VCaP (cell line): Measurements from ENCODE around the gene RAP1GDS1.
"Not testable (repeated sequence)": the region's sequence is repeated elsewhere in the genome, so short reads cannot be mapped to it uniquely, and the experiment has no call there.

Source experiments
- H3K27ac ChIP-seq: fragments of 450-650 bp; 2 replicates; pipeline ENCODE4 v1.5.1; 2017
- TF ChIP-seq, protein P1 (sequence below): fragments of 450-650 bp; conservative IDR thresholded peaks from 2 replicates; pipeline ENCODE4 v1.5.1; 2017; ENCODE audit warnings: mild to moderate bottlenecking, moderate library complexity

RAP1GDS1 gene

DNA sequence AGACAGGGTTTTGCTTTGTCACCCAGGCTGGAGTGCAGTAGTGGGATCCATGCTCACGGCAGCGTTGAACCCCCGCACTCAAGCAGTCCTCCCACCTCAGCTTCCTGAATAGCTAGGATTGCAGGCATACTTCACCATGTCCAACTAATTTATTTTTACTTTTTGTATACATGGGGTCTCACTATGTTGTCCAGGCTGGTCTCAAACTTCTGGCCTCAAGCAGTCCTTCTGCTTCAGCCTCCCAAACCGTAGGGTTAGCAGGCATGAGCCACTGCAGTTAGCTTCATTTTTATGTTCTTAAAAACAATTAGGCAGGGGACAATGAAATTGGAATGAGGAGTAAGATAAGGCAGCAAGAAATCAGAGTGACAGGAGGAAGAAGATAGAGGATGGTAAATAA, 50.5 kb downstream of the RAP1GDS1 start:
- no peak overlapping the region for H3K27ac ChIP-seq
- TF ChIP-seq, protein P1, sequence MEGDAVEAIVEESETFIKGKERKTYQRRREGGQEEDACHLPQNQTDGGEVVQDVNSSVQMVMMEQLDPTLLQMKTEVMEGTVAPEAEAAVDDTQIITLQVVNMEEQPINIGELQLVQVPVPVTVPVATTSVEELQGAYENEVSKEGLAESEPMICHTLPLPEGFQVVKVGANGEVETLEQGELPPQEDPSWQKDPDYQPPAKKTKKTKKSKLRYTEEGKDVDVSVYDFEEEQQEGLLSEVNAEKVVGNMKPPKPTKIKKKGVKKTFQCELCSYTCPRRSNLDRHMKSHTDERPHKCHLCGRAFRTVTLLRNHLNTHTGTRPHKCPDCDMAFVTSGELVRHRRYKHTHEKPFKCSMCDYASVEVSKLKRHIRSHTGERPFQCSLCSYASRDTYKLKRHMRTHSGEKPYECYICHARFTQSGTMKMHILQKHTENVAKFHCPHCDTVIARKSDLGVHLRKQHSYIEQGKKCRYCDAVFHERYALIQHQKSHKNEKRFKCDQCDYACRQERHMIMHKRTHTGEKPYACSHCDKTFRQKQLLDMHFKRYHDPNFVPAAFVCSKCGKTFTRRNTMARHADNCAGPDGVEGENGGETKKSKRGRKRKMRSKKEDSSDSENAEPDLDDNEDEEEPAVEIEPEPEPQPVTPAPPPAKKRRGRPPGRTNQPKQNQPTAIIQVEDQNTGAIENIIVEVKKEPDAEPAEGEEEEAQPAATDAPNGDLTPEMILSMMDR, result no peak

DNA sequence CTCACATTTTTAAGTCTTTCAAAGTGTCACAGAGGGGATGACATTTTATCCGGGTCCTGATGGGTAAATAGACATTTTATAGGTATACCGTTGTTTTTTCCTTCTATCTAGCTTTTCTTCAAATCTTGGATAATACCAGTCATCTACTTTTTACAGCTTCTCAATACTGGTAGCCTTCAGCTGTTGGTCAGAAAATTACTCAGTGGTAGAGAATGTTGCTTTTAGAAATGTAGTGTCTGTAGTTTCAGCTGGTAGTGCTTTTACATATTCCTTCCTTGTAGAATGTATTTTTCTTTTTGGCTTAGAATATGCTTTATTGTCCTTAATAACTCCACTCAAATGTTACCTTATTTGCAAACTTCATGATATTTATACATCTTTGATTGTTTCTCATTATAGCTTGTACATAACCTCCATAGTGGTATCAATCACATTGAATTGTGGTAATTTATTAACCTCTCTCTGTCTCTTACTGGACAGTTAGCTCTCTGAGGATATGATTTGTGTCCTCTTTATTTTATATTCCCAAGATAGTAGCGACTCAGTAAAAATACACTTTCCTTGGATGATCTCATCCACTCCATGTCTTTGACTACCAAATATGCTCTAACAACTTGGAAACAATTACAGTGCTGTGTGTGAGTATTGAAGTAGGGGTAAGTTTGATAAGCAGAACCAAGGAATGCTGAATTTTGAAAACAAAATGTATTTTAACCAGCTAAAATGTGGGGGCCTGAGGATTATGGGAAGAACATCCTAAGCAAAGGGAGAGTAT, 53.8 kb downstream of the RAP1GDS1 start:
- no peak overlapping the region for H3K27ac ChIP-seq

DNA sequence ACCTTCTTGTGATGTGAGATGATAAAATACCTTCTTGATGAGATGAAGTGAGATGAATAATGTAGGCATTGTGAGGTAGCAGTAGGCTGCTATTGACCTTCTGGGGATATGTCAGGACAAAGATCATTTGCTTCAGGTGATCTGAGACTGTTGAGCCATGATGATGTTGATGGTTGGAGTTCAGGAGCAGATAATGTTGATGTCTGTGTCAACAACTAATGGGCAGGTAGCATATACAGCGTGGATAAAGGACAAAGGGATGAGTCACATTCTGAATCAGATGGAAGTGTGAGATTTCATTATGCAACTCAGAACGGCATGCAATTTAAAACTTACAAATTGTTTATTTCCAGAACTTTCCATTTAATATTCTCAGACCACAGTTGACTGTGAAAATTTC, 57.3 kb downstream of the RAP1GDS1 start:
- TF ChIP-seq, protein P1, result no peak
- no peak overlapping the region for H3K27ac ChIP-seq

More for the DNA sequence above, 53.8 kb downstream of the RAP1GDS1 start:
- TF ChIP-seq, protein P1, result no peak

DNA sequence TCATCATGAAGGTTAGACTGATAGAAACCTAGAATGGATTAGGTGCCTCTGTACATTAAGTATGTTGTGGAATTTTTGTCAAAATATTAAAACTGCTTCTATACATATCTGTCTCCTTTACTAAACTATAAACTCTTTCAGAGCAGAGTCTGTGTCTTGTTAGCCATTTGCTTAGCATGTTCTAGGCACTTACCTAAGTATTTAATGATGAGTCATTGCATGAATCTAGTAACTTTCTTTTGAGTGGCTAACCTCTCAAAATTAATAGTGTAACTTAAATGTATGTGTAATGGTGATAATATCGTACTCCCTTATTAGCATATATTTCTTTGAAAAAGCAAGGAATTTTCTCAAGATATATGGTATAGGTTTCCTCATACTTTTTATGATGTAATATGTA, 57.8 kb downstream of the RAP1GDS1 start:
- TF ChIP-seq, protein P1, result no peak
- no peak overlapping the region for H3K27ac ChIP-seq

DNA sequence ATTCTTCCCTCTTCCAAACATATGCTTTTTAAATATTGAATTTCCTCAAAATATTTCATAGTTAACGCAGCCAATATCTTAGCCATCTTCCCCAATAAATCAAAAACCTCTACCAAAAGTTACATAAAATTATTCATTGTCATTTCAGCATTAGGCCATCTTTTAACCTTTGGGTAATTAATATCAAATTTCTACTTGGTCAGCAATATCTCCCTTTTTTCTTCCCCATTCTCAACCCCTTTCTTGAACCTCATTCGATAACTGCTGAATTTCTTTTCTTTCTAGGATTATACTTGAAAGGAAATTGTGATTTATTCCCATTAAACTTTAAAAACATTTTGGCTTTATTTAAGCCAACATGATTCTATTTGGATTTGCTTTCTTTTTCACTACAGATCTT, 65.0 kb downstream of the RAP1GDS1 start:
- H3K27ac ChIP-seq, result no peak overlapping the region
- TF ChIP-seq, protein P1, result no peak

DNA sequence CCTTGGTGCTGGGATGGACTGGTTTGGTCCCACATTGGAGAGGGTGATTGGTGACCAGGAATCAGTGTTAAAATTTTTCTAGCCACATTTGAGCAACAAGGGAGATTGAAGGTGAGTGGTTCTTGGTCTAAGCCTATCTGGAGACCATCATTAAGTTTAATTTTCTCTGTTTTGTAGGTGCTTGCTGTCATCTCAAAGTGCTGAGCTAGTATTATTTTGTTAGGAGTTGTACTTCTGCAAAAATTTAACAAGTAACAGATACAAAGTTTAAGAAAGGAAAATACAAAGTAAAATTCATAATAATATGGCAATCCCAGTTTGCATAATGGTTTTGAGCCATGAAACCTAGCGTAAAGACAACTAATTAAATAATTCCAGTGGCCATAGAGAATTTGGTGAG, 66.5 kb downstream of the RAP1GDS1 start:
- TF ChIP-seq, protein P1, result no peak
- no peak overlapping the region for H3K27ac ChIP-seq

DNA sequence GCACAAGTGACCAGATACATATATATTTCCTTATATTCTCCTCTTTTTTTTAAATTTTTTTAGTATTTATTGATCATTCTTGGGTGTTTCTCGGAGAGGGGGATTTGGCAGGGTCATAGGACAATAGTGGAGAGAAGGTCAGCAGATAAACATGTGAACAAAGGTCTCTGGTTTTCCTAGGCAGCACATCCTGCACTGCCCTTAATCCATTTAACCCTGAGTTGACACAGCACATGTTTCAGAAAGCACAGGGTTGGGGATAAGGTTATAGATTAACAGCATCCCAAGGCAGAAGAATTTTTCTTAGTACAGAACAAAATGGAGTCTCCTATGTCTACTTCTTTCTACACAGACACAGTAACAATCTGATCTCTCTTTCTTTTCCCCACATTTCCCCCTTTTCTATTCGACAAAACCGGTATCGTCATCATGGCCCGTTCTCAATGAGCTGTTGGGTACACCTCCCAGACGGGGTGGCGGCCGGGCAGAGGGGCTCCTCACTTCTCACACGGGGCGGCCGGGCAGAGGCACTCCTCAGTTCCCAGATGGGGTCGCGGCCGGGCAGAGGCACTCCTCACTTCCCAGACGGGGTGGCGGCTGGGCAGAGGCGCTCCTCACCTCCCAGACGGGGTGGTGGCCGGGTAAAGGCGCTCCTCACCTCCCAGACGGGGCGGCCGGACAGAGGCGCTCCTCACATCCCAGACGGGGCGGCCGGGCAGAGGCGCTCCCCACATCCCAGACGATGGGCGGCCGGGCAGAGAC, 68.9 kb downstream of the RAP1GDS1 start:
- not testable (repeated sequence) for H3K27ac ChIP-seq

DNA sequence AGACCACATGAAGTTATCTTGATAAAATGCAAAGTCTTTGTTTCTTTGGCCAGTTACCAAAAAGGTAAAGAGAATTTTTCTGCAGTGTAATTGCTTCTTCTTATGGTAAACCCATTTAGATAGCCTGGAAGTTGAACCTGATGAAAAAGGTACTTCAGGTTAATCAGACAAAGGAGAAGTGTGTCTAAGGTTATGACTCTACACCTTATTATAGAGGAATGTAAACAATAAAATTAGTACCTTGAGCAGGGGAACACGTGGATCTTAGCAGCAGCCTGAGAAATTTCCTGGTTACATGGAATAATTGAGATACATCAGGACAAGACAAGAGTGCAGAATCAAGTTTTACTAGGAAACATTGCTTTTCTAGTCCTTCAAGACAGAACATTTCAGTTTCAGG, 70.8 kb downstream of the RAP1GDS1 start:
- no peak overlapping the region for H3K27ac ChIP-seq
- TF ChIP-seq, protein P1, result no peak
